HepG2 (cell line): ENCODE results near the gene CIAO2B. TPM values are rescaled to one million over a fixed set of nuclear protein-coding genes. Genes with fewer than 3 reads are reported as not detected.

Experiments used
- CEBPB ChIP-seq: IDR thresholded peaks from 2 replicates; pipeline ENCODE4 v1.6.1; 2011; ENCODE audit warnings: low read depth, low read length, improper control_type of control experiment, borderline replicate concordance
- CEBPG ChIP-seq: IDR thresholded peaks from 2 replicates; pipeline ENCODE4 v1.6.1; 2016
- ELF1 ChIP-seq: sonication (generic); formaldehyde crosslinking; IDR thresholded peaks from 2 replicates; pipeline ENCODE4 v1.4.0; 2020; ENCODE audit warnings: missing genetic modification reagents
- ERF ChIP-seq: IDR thresholded peaks from 2 replicates; pipeline ENCODE4 v1.6.1; 2018; ENCODE audit warnings: missing biosample characterization, missing genetic modification reagents
- GABPA ChIP-seq, 2 experiments: IDR thresholded peaks; 2 replicates each; pipeline ENCODE4 v1.6.1; 2011 to 2016; ENCODE audit warnings: low read depth in 2 of 2, low read length in 1 of 2, missing biosample characterization in 1 of 2, missing genetic modification characterization in 1 of 2
- GATAD1 ChIP-seq: IDR thresholded peaks from 2 replicates; pipeline ENCODE4 v1.6.1; 2016; ENCODE audit warnings: missing genetic modification reagents, missing compliant biosample characterization
- HOXA9 ChIP-seq: sonication (generic); formaldehyde crosslinking; IDR thresholded peaks from 2 replicates; pipeline ENCODE4 v1.8.1; 2022; ENCODE audit warnings: missing genetic modification reagents, mild to moderate bottlenecking, moderate library complexity, borderline replicate concordance
- JUND ChIP-seq: sonication (generic); formaldehyde crosslinking; IDR thresholded peaks from 2 replicates; pipeline ENCODE4 v1.8.0; 2022; ENCODE audit warnings: mild to moderate bottlenecking, missing genetic modification reagents
- MBD4 ChIP-seq: IDR thresholded peaks from 2 replicates; pipeline ENCODE4 v1.6.1; 2012; ENCODE audit warnings: low read length, inconsistent platforms, borderline replicate concordance
- MEIS1 ChIP-seq: sonication (generic); formaldehyde crosslinking; IDR thresholded peaks from 2 replicates; pipeline ENCODE4 v1.9.0; 2021; ENCODE audit warnings: mild to moderate bottlenecking, missing genetic modification reagents, moderate library complexity, borderline replicate concordance
- NFE2L1 ChIP-seq: sonication (generic); formaldehyde crosslinking; IDR thresholded peaks from 2 replicates; pipeline ENCODE4 v1.4.0; 2020; ENCODE audit warnings: missing genetic modification reagents, mild to moderate bottlenecking, borderline replicate concordance
- NFRKB ChIP-seq: fragments of 450-650 bp; IDR thresholded peaks from 2 replicates; pipeline ENCODE4 v1.6.1; 2017
- PHF20 ChIP-seq: sonication (generic); formaldehyde crosslinking; IDR thresholded peaks from 2 replicates; pipeline ENCODE4 v1.5.0; 2020; ENCODE audit warnings: mild to moderate bottlenecking, missing genetic modification reagents
- RBM22 ChIP-seq: fragments of 200-400 bp; formaldehyde crosslinking; optimal IDR thresholded peaks from 2 replicates; pipeline ENCODE3; 2017; ENCODE audit warnings: mild to moderate bottlenecking, low read length, moderate library complexity
- SAP130 ChIP-seq: IDR thresholded peaks from 2 replicates; pipeline ENCODE4 v1.6.1; 2016; ENCODE audit warnings: low read depth
- SMARCC2 ChIP-seq: fragments of 450-650 bp; IDR thresholded peaks from 2 replicates; pipeline ENCODE4 v1.6.1; 2017; ENCODE audit warnings: antibody characterized with exemption, mild to moderate bottlenecking
- TCF7L2 ChIP-seq: IDR thresholded peaks from 2 replicates; pipeline ENCODE4 v1.6.1; 2011; ENCODE audit warnings: mild to moderate bottlenecking, low read depth, low read length, moderate library complexity
- THAP8 ChIP-seq: sonication (generic); formaldehyde crosslinking; IDR thresholded peaks from 2 replicates; pipeline ENCODE4 v1.5.1; 2020; ENCODE audit warnings: missing genetic modification reagents, mild to moderate bottlenecking, borderline replicate concordance
- ZNF225 ChIP-seq: sonication (generic); formaldehyde crosslinking; IDR thresholded peaks from 2 replicates; pipeline ENCODE4 v1.4.0; 2020; ENCODE audit warnings: mild to moderate bottlenecking, missing genetic modification reagents
- ZNF549 ChIP-seq: sonication (generic); formaldehyde crosslinking; IDR thresholded peaks from 2 replicates; pipeline ENCODE4 v1.5.0; 2020; ENCODE audit warnings: missing genetic modification reagents
- ZNF629 ChIP-seq: sonication (generic); formaldehyde crosslinking; conservative IDR thresholded peaks from 2 replicates; pipeline ENCODE4 v1.5.0; 2020; ENCODE audit warnings: missing genetic modification reagents
- ZNF75D ChIP-seq: sonication (generic); formaldehyde crosslinking; IDR thresholded peaks from 2 replicates; pipeline ENCODE4 v1.8.1; 2023; ENCODE audit warnings: missing genetic modification reagents, mild to moderate bottlenecking, borderline replicate concordance
- ZNF780A ChIP-seq: sonication (generic); formaldehyde crosslinking; IDR thresholded peaks from 2 replicates; pipeline ENCODE4 v1.8.0; 2022; ENCODE audit warnings: mild to moderate bottlenecking, missing genetic modification reagents, moderate library complexity
- ZNF883 ChIP-seq: sonication (generic); formaldehyde crosslinking; IDR thresholded peaks from 2 replicates; pipeline ENCODE4 v1.5.1; 2020; ENCODE audit warnings: mild to moderate bottlenecking, missing genetic modification reagents; ENCODE audit errors: not compliant biosample characterization
- ZSCAN22 ChIP-seq: sonication (generic); formaldehyde crosslinking; IDR thresholded peaks from 2 replicates; pipeline ENCODE4 v1.4.0; 2020; ENCODE audit warnings: mild to moderate bottlenecking, missing genetic modification reagents
- polyA plus RNA-seq, 8 experiments: library from polyadenylated mRNA; depleted of rRNA in 3 of 8; stranded (reverse) in 7 of 8; unstranded in 1 of 8; fragments of >200 nt; fragmentation: Illumina TruSeq in 4 of 8; extraction: Trizol in 4 of 8; gene quantifications; 2 replicates each; pipeline versions ENCODE4 v1.2.1 to v1.2.3, GENCODE V29; 2011 to 2016; ENCODE audit warnings: low read depth in 4 of 8, missing spikeins in 1 of 8, mixed read lengths in 1 of 8; ENCODE audit not compliant: insufficient read depth in 1 of 8
- total RNA-seq, 5 experiments: library from RNA; depleted of rRNA; stranded (reverse); fragments of >200 nt; fragmentation: Illumina TruSeq; extraction: Trizol; gene quantifications; 2 replicates each; pipeline ENCODE4 v1.2.3, GENCODE V29; 2016; ENCODE audit warnings: low read depth in 1 of 5
- TF ChIP-seq, protein P1 (sequence below): sonication (generic); formaldehyde crosslinking; IDR thresholded peaks from 2 replicates; pipeline ENCODE4 v1.5.1; 2020; ENCODE audit warnings: mild to moderate bottlenecking, missing genetic modification reagents, moderate library complexity
- TF ChIP-seq, protein P2 (sequence below): sonication (generic); formaldehyde crosslinking; IDR thresholded peaks from 2 replicates; pipeline ENCODE4 v1.9.0; 2021; ENCODE audit warnings: missing genetic modification reagents, borderline replicate concordance
- TF ChIP-seq, protein P3 (sequence below): sonication (generic); formaldehyde crosslinking; IDR thresholded peaks from 2 replicates; pipeline ENCODE4 v1.4.0; 2020; ENCODE audit warnings: mild to moderate bottlenecking, missing genetic modification reagents, borderline replicate concordance

CIAO2B gene
- total and polyA plus RNA-seq, 2 of the 13 experiments (the other 11 are each of a cell fraction or from before 2014, with no cell fraction given) = 157 to 293 TPM

DNA sequence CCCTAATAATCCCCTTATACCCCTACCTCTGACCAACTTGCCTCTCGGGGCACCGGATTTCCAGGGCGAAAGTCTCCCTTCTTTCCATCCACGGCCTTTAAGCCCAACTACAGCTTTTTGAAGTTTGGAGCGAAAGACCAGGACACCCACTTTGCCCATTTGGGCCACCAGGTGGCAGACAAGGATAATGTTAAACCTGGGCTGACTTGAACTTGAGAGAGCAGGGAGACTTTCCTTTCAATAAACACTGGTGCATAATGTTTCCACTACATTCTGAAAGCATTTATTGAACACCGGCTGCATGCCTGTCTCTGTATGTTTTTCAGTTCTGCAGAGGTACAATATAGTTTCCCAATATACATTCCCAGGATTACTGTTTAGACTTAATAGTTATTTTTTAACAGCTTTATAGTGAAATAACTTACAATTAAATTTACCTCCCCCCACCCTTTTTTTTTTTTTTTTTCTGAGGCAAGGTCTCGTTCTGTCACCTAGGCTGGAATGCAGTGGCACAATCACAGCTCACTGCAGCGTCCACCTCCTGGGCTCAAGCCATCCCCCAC, 20.0 kb upstream of the CIAO2B start (continued):
- TF ChIP-seq ZNF883 (no peak), THAP8 (no peak), ZNF549 (no peak), ZNF780A (CRISPR knock-in tag) (no peak), GATAD1 (CRISPR knock-in tag) (peak; percentile 47; the same call in 1 of the 2 replicates), ZNF629 (CRISPR knock-in tag) (no peak), ZNF75D (CRISPR knock-in tag) (no peak), GABPA (IDR thresholded peaks at IDR 0.05; ENCODE audit: low read depth, low read length) (no peak), GABPA (CRISPR knock-in tag; IDR thresholded peaks at IDR 0.05; ENCODE audit: low read depth) (no peak), ZNF225 (CRISPR knock-in tag) (no peak), TCF7L2 (no peak), SMARCC2 (no peak), MBD4 (no peak), MEIS1 (CRISPR knock-in tag) (no peak), ZSCAN22 (CRISPR knock-in tag) (no peak), CEBPB (no peak), CEBPG (CRISPR knock-in tag) (no peak), ELF1 (CRISPR knock-in tag) (no peak; the same call in 1 of the 2 replicates), HOXA9 (no peak), NFRKB (no peak), NFE2L1 (CRISPR knock-in tag) (no peak), ERF (CRISPR knock-in tag) (peak; percentile 72), RBM22 (no peak), SAP130 (peak; percentile 69), JUND (no peak), PHF20 (CRISPR knock-in tag) (no peak)
- TF ChIP-seq, protein P1, sequence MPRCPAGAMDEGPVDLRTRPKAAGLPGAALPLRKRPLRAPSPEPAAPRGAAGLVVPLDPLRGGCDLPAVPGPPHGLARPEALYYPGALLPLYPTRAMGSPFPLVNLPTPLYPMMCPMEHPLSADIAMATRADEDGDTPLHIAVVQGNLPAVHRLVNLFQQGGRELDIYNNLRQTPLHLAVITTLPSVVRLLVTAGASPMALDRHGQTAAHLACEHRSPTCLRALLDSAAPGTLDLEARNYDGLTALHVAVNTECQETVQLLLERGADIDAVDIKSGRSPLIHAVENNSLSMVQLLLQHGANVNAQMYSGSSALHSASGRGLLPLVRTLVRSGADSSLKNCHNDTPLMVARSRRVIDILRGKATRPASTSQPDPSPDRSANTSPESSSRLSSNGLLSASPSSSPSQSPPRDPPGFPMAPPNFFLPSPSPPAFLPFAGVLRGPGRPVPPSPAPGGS (CRISPR knock-in tag) = no peak
- TF ChIP-seq, protein P2, sequence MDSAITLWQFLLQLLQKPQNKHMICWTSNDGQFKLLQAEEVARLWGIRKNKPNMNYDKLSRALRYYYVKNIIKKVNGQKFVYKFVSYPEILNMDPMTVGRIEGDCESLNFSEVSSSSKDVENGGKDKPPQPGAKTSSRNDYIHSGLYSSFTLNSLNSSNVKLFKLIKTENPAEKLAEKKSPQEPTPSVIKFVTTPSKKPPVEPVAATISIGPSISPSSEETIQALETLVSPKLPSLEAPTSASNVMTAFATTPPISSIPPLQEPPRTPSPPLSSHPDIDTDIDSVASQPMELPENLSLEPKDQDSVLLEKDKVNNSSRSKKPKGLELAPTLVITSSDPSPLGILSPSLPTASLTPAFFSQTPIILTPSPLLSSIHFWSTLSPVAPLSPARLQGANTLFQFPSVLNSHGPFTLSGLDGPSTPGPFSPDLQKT (CRISPR knock-in tag) = no peak
- TF ChIP-seq, protein P3, sequence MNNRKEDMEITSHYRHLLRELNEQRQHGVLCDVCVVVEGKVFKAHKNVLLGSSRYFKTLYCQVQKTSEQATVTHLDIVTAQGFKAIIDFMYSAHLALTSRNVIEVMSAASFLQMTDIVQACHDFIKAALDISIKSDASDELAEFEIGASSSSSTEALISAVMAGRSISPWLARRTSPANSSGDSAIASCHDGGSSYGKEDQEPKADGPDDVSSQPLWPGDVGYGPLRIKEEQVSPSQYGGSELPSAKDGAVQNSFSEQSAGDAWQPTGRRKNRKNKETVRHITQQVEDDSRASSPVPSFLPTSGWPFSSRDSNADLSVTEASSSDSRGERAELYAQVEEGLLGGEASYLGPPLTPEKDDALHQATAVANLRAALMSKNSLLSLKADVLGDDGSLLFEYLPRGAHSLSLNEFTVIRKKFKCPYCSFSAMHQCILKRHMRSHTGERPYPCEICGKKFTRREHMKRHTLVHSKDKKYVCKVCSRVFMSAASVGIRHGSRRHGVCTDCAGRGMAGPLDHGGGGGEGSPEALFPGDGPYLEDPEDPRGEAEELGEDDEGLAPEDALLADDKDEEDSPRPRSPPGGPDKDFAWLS (CRISPR knock-in tag) = no peak
